Measurements from ENCODE around the gene ADGRG3.

The ADGRG3 gene

DNA sequence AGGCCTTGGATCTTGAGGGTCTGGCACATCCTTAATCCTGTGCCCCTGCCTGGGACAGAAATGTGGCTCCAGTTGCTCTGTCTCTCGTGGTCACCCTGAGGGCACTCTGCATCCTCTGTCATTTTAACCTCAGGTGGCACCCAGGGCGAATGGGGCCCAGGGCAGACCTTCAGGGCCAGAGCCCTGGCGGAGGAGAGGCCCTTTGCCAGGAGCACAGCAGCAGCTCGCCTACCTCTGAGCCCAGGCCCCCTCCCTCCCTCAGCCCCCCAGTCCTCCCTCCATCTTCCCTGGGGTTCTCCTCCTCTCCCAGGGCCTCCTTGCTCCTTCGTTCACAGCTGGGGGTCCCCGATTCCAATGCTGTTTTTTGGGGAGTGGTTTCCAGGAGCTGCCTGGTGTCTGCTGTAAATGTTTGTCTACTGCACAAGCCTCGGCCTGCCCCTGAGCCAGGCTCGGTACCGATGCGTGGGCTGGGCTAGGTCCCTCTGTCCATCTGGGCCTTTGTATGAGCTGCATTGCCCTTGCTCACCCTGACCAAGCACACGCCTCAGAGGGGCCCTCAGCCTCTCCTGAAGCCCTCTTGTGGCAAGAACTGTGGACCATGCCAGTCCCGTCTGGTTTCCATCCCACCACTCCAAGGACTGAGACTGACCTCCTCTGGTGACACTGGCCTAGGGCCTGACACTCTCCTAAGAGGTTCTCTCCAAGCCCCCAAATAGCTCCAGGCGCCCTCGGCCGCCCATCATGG, 4.0 kb upstream of the ADGRG3 start:
- TF ChIP-seq EZH2phosphoT487 (IDR thresholded peaks at IDR 0.05; ENCODE audit: low read length) = no peak
- TF ChIP-seq, protein P1, sequence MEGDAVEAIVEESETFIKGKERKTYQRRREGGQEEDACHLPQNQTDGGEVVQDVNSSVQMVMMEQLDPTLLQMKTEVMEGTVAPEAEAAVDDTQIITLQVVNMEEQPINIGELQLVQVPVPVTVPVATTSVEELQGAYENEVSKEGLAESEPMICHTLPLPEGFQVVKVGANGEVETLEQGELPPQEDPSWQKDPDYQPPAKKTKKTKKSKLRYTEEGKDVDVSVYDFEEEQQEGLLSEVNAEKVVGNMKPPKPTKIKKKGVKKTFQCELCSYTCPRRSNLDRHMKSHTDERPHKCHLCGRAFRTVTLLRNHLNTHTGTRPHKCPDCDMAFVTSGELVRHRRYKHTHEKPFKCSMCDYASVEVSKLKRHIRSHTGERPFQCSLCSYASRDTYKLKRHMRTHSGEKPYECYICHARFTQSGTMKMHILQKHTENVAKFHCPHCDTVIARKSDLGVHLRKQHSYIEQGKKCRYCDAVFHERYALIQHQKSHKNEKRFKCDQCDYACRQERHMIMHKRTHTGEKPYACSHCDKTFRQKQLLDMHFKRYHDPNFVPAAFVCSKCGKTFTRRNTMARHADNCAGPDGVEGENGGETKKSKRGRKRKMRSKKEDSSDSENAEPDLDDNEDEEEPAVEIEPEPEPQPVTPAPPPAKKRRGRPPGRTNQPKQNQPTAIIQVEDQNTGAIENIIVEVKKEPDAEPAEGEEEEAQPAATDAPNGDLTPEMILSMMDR (IDR thresholded peaks at IDR 0.05; ENCODE audit: low read length) = no peak
- no peak for TF ChIP-seq EZH2 (optimal IDR thresholded peaks at IDR 0.05; ENCODE audit: low read depth, low read length)
- Histone ChIP-seq H2AFZ (ENCODE audit: low read length) (no peak overlapping the region), H3K4me1 (ENCODE audit: low read length) (no peaks in the 10 kb centered on the region), H3K9me3 (replicated peaks; ENCODE audit: insufficient read depth, low read length) (no peaks in the 10 kb centered on the region), H3K4me2 (ENCODE audit: low read depth, low read length) (no peak overlapping the region), H3K9me2 (replicated peaks; ENCODE audit: insufficient read depth, low read length) (no peaks in the 10 kb centered on the region), H3K4me3 (ENCODE audit: low read length) (no peak overlapping the region), H4K20me1 (ENCODE audit: insufficient read depth, low read length) (no peaks in the 10 kb centered on the region), H3F3A (ENCODE audit: insufficient read depth, low read length) (no peaks in the 10 kb centered on the region), H3K9ac (ENCODE audit: low read length) (no peak overlapping the region), H3K27ac (ENCODE audit: low read length) (no peak overlapping the region), H3K27me3 (replicated peaks; ENCODE audit: insufficient read depth, low read length) (no peaks in the 10 kb centered on the region), H3K36me3 (replicated peaks; ENCODE audit: insufficient read depth, low read length) (no peaks in the 10 kb centered on the region), H3K79me2 (ENCODE audit: low read length) (no peaks in the 10 kb centered on the region)
- DNase-seq = no peak

DNA sequence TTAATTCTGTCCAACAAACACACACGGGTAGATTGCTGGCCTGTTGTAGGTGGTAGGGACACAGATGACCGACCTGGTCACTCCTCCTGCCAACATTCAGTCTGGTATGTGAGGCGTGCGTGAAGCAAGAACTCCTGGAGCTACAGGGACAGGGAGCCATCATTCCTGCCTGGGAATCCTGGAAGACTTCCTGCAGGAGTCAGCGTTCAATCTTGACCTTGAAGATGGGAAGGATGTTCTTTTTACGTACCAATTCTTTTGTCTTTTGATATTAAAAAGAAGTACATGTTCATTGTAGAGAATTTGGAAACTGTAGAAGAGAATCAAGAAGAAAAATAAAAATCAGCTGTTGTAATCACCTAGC, 3.5 kb upstream of the ADGRG3 start:
- TF ChIP-seq EZH2 (optimal IDR thresholded peaks at IDR 0.05; ENCODE audit: low read depth, low read length) (no peak), EZH2phosphoT487 (IDR thresholded peaks at IDR 0.05; ENCODE audit: low read length) (no peak)
- TF ChIP-seq, protein P1 (IDR thresholded peaks at IDR 0.05; ENCODE audit: low read length) = no peak
- Histone ChIP-seq H3K27me3 (replicated peaks; ENCODE audit: insufficient read depth, low read length) (no peaks in the 10 kb centered on the region), H3K4me1 (ENCODE audit: low read length) (no peaks in the 10 kb centered on the region), H2AFZ (ENCODE audit: low read length) (no peak overlapping the region), H3K79me2 (ENCODE audit: low read length) (no peaks in the 10 kb centered on the region), H3K9ac (ENCODE audit: low read length) (no peak overlapping the region), H3K4me3 (ENCODE audit: low read length) (no peak overlapping the region), H3K4me2 (ENCODE audit: low read depth, low read length) (no peak overlapping the region), H3K9me2 (replicated peaks; ENCODE audit: insufficient read depth, low read length) (no peaks in the 10 kb centered on the region), H3K36me3 (replicated peaks; ENCODE audit: insufficient read depth, low read length) (no peaks in the 10 kb centered on the region), H4K20me1 (ENCODE audit: insufficient read depth, low read length) (no peaks in the 10 kb centered on the region), H3K27ac (ENCODE audit: low read length) (no peak overlapping the region), H3K9me3 (replicated peaks; ENCODE audit: insufficient read depth, low read length) (no peaks in the 10 kb centered on the region), H3F3A (ENCODE audit: insufficient read depth, low read length) (no peaks in the 10 kb centered on the region)
- no peak for DNase-seq

DNA sequence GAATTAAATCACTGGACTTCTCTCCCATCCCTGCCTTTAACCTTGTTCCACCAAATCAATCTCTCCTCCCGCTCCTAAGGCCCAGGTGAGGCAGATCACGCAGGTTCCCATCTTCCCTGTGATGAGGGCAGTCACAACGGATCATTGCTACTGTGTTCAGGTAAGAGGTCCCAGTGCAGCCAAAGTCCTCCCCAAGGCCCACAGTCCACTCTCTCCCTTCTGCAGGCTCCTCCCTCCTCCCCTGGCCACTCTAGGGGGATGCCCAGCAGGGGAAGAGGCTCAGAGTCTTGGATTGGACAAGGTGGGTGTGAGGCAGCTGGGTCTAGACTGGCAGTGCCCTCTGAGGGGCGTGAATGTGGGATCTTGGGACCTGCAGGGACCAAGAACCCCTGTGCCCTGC, 2.6 kb upstream of the ADGRG3 start:
- Histone ChIP-seq H3K9me3 (replicated peaks; ENCODE audit: insufficient read depth, low read length) (no peaks in the 10 kb centered on the region), H3K36me3 (replicated peaks; ENCODE audit: insufficient read depth, low read length) (no peaks in the 10 kb centered on the region), H3K27me3 (replicated peaks; ENCODE audit: insufficient read depth, low read length) (no peaks in the 10 kb centered on the region), H3K9me2 (replicated peaks; ENCODE audit: insufficient read depth, low read length) (no peaks in the 10 kb centered on the region), H3K27ac (ENCODE audit: low read length) (no peak overlapping the region), H3F3A (ENCODE audit: insufficient read depth, low read length) (no peaks in the 10 kb centered on the region), H3K4me1 (ENCODE audit: low read length) (no peaks in the 10 kb centered on the region), H3K9ac (ENCODE audit: low read length) (no peak overlapping the region), H3K79me2 (ENCODE audit: low read length) (no peaks in the 10 kb centered on the region), H2AFZ (ENCODE audit: low read length) (no peak overlapping the region), H3K4me3 (ENCODE audit: low read length) (no peak overlapping the region), H4K20me1 (ENCODE audit: insufficient read depth, low read length) (no peaks in the 10 kb centered on the region), H3K4me2 (ENCODE audit: low read depth, low read length) (no peak overlapping the region)
- TF ChIP-seq EZH2 (optimal IDR thresholded peaks at IDR 0.05; ENCODE audit: low read depth, low read length) = no peak
- no peak for DNase-seq

DNA sequence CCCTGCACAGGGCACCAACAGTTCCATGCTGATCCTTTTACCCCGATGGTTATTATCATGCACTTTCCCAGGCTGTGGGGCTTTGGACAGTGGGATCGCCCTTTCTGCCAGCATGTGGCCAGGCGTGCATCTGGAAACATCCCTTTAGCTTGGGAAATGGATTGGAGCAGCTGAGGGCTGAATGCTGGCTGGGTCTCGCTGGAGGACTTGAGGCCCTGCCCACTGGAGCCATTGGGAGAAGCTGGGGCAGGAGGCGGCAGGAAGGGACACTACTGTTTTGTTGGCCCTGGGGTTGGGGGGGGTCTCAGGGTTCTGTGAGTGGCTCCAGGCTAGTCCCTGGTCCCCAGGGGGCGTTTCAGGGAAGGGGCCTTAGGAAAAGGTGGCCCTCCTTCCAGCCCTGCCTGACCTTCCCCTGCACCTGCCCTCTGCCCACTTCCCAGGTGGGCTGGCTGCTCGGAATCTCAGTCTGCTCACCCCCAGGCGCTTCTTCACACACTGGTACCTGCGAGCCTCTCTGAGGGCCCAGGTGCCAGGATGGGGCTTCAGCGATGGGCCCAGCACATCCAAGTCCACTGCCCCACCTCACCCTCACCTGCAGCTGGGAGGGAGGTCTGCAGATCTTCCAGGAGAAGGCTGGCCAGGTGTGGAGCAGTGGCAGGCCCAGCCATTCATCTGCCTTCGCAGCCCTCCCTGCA, 1.6 kb upstream of the ADGRG3 start:
- no peak overlapping the region for H3K4me3 ChIP-seq (ENCODE audit: low read length)
- no peak overlapping the region for H3K9ac ChIP-seq (ENCODE audit: low read length)
- no peaks in the 10 kb centered on the region for H3K9me3 ChIP-seq (replicated peaks; ENCODE audit: insufficient read depth, low read length)
- no peaks in the 10 kb centered on the region for H3K9me2 ChIP-seq (replicated peaks; ENCODE audit: insufficient read depth, low read length)
- H3K4me2 ChIP-seq (ENCODE audit: low read depth, low read length) = no peak overlapping the region
- H3F3A ChIP-seq (ENCODE audit: insufficient read depth, low read length) = no peaks in the 10 kb centered on the region
- DNase-seq = no peak
- H3K27me3 ChIP-seq (replicated peaks; ENCODE audit: insufficient read depth, low read length) = no peaks in the 10 kb centered on the region
- no peaks in the 10 kb centered on the region for H3K36me3 ChIP-seq (replicated peaks; ENCODE audit: insufficient read depth, low read length)
- no peak overlapping the region for H2AFZ ChIP-seq (ENCODE audit: low read length)
- no peak for TF ChIP-seq EZH2 (optimal IDR thresholded peaks at IDR 0.05; ENCODE audit: low read depth, low read length)
- TF ChIP-seq, protein P1 (IDR thresholded peaks at IDR 0.05; ENCODE audit: low read length) = no peak
- H3K79me2 ChIP-seq (ENCODE audit: low read length) = no peaks in the 10 kb centered on the region
- no peak overlapping the region for H3K27ac ChIP-seq (ENCODE audit: low read length)
- H3K4me1 ChIP-seq (ENCODE audit: low read length) = no peaks in the 10 kb centered on the region
- H4K20me1 ChIP-seq (ENCODE audit: insufficient read depth, low read length) = no peaks in the 10 kb centered on the region

Data from MM.1S (cell line).